Measurements from ENCODE around the gene UNC13B. TPM values are rescaled to one million over a fixed set of nuclear protein-coding genes. Genes with fewer than 3 reads are reported as not detected.
"Not testable (repeated sequence)": the region's sequence is repeated elsewhere in the genome, so short reads cannot be mapped to it uniquely, and the experiment has no call there.

UNC13B gene
- total RNA-seq, 1 experiment from 2014 or later = 49.5 TPM

DNA sequence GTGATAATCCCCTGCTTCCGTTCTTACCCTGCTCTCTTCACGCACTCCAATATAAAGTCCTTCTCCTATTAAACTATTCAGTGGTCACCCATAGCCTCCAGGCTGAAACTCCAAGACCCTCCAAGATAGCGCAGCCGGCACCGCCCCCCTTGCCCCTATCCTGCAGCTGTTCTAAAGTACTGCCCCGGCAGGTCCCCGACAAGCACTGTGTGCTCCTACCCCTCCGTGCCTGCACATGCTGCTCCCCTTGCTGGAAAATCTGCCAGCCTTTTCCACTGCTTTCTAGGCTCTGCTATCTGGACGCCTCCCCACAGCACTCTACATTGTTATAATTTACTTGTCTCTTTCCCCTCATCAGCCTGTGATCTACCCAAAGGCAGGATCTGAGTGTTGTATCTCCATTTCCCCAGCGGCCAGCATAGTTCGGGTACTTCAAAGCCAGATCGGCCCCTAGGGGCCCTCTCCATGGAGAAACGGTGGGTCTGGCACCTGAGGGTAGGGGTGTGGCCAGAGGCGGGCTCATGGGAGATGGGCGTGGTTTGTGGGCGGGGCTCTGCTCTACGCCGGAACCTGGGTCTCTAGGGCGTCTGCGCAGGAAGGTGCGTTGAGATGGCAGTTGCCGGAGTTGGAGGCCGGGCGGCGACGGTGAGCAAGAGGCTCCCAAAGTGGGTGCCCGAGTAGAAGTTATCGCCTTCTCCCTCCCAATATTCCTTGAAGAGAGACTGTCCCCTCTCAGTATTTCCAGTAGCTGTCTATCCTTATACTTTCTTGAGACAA is 244.6 kb downstream of the UNC13B start:
- Histone ChIP-seq H3K27me3 (ENCODE audit: control insufficient read depth, insufficient read depth, low read length) (no peaks in the 10 kb centered on the region), H3K4me3 (ENCODE audit: insufficient read depth, low read depth, low read length) (peak overlapping the region; percentile 44), H3K36me3 (replicated peaks; ENCODE audit: control insufficient read depth, insufficient read depth, low read length) (peaks cover under 1% of the 10 kb centered on the region)
- peak; percentile 94 for DNase-seq

DNA sequence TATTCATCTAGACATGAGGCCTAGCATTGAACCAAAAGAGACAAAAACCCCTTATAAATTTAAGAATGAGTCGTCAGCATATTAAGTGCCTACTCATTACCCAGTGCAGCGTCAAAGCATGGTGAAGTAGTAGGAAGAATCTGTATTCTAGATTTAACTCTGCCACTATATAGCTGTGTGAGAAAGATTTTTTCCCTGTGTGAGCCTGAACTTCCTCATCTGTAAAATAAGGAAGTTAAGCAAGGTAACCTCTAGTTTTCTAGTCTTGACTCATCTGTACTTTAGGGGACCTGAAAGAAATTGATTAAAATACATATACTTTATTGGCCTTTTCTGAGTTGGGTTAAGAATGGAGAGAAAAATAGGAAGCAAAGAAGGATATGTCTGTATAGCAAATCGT is 246.0 kb downstream of the UNC13B start:
- H3K36me3 ChIP-seq (replicated peaks; ENCODE audit: control insufficient read depth, insufficient read depth, low read length) = no peaks in the 10 kb centered on the region; the same call in 1 of the 2 replicates
- DNase-seq = no peak
- no peaks in the 10 kb centered on the region for H3K27me3 ChIP-seq (ENCODE audit: control insufficient read depth, insufficient read depth, low read length)
- H3K4me3 ChIP-seq (ENCODE audit: insufficient read depth, low read depth, low read length) = no peak overlapping the region

DNA sequence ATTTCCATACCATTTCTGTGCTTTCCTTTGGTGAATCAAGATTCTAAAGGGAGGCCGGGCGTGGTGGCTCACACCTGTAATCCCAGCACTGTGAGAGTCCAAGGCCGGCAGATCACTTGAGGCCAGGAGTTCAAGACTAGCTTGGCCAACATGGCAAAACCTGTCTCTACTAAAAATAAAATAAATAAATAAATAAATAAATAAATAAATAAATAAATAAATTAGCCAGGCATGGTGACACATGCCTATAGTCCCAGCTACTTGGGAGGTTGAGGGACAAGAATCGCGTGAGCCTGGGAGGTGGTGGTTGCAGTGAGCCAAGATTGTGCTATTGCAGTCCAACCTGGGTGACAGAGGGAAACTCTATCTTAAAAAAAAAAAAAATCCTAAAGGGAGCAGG is 247.6 kb downstream of the UNC13B start:
- H3K36me3 ChIP-seq (replicated peaks; ENCODE audit: control insufficient read depth, insufficient read depth, low read length); DNase-seq; H3K4me3 ChIP-seq (ENCODE audit: insufficient read depth, low read depth, low read length); H3K27me3 ChIP-seq (ENCODE audit: control insufficient read depth, insufficient read depth, low read length): not testable (repeated sequence)

DNA sequence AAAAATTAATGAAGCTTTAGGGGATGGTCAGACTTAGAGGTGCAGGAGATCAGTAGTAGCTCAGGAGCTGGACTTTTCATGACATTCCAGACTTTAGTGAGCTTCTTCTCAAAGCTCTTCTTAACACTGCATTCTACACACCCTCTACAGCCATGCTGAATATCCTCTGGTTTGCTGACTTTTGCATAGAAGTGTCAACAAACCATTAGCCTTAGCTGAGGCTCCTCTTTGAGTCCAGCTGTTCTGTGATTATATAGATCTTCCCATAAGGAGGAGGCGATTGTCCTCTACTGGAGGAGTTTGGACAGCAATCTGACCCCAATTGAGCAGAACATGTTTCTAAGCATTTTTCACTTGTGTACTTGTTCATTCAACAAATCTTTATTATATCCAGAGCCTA is 253.1 kb downstream of the UNC13B start:
- H3K36me3 ChIP-seq (replicated peaks; ENCODE audit: control insufficient read depth, insufficient read depth, low read length) = no peaks in the 10 kb centered on the region
- H3K4me3 ChIP-seq (ENCODE audit: insufficient read depth, low read depth, low read length) = no peak overlapping the region
- no peaks in the 10 kb centered on the region for H3K27me3 ChIP-seq (ENCODE audit: control insufficient read depth, insufficient read depth, low read length)
- no peak for DNase-seq

DNA sequence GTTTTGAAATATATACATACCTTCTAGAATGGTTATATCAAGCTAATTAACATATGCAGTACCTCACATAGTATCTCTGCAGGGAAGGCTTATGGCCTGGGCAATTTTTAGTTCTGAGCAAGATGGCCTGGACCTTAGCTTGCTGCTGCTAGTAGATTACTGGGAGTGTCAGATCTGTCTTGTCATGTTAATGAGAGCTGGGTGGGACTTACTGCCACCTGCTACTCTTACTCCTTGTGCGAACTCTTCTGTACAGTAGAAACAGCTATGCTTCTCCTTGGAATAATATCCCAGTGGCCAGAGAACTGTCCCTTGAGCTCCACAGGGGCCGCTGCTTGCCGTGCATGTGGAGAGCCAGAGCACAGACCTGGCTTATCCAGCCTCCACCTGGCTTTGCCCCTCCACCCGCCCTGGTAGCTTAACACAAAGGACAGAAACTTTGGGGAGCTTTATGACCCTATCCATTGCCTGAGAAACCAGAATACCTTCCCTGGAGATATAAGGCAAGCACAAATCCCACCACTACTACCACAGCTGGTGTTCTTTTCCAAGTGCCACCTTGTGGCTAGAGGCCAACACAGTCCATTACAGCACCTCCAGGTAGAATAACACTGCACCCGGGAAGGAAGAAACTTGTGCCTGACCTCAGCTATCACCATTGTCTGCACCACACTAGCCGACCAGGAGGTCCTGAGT is 253.7 kb downstream of the UNC13B start:
- no peaks in the 10 kb centered on the region for H3K36me3 ChIP-seq (replicated peaks; ENCODE audit: control insufficient read depth, insufficient read depth, low read length)
- no peaks in the 10 kb centered on the region for H3K27me3 ChIP-seq (ENCODE audit: control insufficient read depth, insufficient read depth, low read length)
- DNase-seq = peak; percentile 22
- H3K4me3 ChIP-seq (ENCODE audit: insufficient read depth, low read depth, low read length) = no peak overlapping the region

DNA sequence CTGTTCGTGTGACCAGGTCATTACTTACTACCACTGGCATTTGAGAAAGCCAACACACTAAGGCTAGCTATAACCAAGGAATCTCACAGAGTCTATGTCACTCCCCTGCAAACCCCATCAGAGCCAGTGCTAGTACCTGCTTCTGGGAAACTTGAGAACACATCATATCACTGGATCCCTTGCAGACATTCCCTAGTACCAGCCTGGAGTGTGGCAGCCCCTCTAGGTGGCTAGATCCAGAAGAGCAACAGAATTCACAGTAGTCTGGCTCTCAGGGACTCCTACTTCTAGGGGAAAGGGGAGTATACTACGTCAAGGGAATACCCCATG is 254.3 kb downstream of the UNC13B start:
- no peak for DNase-seq
- Histone ChIP-seq H3K4me3 (ENCODE audit: insufficient read depth, low read depth, low read length) (no peak overlapping the region), H3K36me3 (replicated peaks; ENCODE audit: control insufficient read depth, insufficient read depth, low read length) (no peaks in the 10 kb centered on the region), H3K27me3 (ENCODE audit: control insufficient read depth, insufficient read depth, low read length) (no peaks in the 10 kb centered on the region)

DNA sequence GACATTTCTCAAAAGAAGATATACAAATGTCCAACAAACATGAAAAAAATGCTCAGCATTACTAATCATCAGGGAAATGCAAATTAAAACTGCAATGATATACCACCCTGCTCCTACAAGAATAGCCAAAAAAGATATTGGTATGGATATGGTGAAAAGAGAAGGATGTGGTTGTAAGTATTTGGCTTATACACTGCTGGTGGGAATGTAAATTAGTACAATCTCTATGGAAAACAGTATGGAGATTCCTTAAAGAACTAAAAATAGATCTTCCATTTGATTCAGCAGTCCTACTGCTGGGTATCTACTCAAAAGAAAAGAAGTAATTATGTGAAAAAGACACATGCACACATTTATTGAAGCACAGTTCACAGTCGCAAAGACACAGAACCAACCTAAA is 260.5 kb downstream of the UNC13B start:
- H3K4me3 ChIP-seq (ENCODE audit: insufficient read depth, low read depth, low read length) = no peak overlapping the region
- no peak for DNase-seq
- no peaks in the 10 kb centered on the region for H3K27me3 ChIP-seq (ENCODE audit: control insufficient read depth, insufficient read depth, low read length)
- no peaks in the 10 kb centered on the region for H3K36me3 ChIP-seq (replicated peaks; ENCODE audit: control insufficient read depth, insufficient read depth, low read length)

DNA sequence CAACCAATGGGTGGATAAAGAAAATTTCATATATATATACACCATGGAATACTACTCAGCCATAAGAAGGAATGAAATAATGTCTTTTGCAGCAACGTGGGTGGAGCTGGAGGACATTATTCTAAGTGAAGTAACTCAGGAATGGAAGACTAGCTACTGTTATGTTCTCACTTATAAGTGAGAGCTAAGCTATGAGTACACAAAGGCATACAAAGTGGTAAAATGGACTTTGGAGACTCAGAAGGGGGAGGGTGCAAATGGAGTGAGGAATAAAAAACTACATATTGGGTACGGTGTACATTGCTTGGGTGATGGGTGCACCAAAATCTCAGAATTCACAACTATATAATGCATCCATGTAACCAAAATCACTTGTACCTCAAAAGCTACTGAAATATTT is 260.9 kb downstream of the UNC13B start:
- no peak overlapping the region for H3K4me3 ChIP-seq (ENCODE audit: insufficient read depth, low read depth, low read length)
- DNase-seq = no peak
- H3K36me3 ChIP-seq (replicated peaks; ENCODE audit: control insufficient read depth, insufficient read depth, low read length) = no peaks in the 10 kb centered on the region
- no peaks in the 10 kb centered on the region for H3K27me3 ChIP-seq (ENCODE audit: control insufficient read depth, insufficient read depth, low read length)

DNA sequence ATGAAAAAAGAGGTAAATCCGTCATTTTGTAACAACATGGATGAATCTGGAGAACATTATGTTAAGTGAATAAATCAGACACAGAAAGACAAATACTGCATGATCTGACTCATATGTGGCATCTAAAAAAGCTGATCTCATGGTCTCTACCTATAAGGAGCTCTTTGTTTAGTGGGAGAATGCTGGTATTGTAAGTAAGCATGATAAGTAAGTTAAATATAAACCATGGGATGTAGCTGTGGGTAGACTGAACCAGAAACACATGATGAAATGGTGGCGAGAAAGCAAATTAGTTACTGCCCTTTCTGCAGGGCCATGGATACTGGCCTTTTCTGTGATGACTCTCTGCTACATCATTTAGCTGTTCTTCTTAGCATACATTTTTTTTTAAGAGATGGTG is 261.7 kb downstream of the UNC13B start:
- no peak for DNase-seq
- H3K4me3 ChIP-seq (ENCODE audit: insufficient read depth, low read depth, low read length) = no peak overlapping the region
- no peaks in the 10 kb centered on the region for H3K27me3 ChIP-seq (ENCODE audit: control insufficient read depth, insufficient read depth, low read length)
- H3K36me3 ChIP-seq (replicated peaks; ENCODE audit: control insufficient read depth, insufficient read depth, low read length) = no peaks in the 10 kb centered on the region

DNA sequence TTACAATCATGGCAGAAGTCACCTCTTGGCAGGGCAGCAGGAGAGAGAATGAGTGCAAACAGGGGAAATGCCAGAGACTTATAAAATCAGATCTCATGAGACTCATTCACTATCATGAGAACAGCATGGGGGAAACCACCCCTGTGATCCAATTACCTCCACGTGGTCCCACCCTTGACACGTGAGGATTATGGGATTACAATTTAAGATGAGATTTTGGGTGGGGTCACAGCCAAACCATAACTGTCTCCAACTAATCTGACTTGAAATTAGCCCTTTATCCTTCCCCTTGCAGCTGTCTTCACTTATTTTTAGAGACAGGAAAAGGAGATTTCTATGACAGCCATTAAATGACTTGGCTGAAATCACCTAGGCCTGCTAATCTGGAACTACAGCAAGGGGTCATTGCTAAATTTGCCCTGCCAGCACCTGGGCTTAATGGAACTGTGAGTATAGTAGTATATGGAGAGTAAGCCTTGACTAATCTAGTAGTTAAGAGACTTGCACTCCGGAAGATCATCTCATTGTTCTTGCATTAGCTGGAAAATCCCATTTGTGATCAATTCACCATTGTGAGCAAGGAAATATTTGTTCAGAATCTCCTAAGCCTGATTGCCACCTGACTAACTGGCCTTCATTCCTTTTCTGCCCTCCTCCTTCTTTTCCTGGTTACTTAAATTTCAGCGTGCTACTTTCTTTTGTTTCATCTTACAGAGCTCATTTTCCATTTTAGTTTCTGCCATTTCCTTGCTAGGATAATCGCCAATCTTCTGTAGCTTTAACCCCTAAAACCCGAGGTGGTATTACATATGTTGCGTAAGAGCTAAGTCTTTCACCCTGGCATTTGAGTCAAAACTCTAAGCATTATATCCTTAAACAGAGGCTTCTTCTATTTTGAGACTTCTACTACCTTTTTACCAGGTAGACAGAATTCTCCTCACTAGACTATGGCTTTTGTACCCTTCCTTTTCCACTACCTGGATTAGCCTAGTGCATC is 262.8 kb downstream of the UNC13B start:
- Histone ChIP-seq H3K27me3 (ENCODE audit: control insufficient read depth, insufficient read depth, low read length) (no peaks in the 10 kb centered on the region), H3K4me3 (ENCODE audit: insufficient read depth, low read depth, low read length) (no peak overlapping the region), H3K36me3 (replicated peaks; ENCODE audit: control insufficient read depth, insufficient read depth, low read length) (no peaks in the 10 kb centered on the region)
- DNase-seq = no peak

DNA sequence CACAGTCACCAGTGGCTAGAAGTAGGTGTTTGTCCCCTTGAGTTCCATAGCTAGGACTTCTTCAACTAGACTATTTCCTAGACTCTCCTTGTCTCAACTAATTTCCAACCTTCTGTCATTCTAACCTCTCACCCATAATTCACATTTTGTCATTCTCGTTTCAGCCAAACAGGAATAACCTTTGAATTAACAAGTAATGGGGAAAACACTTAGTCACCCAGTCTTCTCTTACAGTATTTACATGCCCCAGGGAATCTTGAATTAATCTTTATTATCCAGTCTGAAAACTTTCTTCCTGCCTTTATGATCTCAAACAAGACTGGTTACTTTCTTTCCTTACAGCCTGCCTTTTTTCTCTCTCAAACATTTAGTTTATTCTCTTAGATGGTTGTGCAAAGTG is 264.8 kb downstream of the UNC13B start:
- Histone ChIP-seq H3K36me3 (replicated peaks; ENCODE audit: control insufficient read depth, insufficient read depth, low read length) (no peaks in the 10 kb centered on the region), H3K4me3 (ENCODE audit: insufficient read depth, low read depth, low read length) (no peak overlapping the region), H3K27me3 (ENCODE audit: control insufficient read depth, insufficient read depth, low read length) (no peaks in the 10 kb centered on the region)
- no peak for DNase-seq

DNA sequence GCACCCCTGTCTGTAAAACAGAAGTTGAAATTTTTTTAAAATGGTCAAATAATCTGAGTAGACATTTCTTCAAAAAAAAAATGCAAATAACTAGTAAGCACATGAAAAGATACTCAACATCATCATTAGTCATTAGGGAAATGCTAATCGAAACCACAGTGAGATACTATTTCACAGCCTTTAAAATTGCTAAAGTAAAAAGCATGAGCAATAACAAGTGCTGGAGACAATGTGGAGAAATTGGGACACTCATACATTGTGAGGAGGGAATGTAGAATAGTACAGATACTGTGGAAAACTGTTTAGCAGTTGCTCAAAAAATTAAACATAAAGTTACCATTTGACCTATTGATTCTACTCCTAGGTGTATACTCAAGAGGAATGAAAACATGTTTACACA is 269.7 kb downstream of the UNC13B start:
- Histone ChIP-seq H3K4me3 (ENCODE audit: insufficient read depth, low read depth, low read length) (no peak overlapping the region), H3K27me3 (ENCODE audit: control insufficient read depth, insufficient read depth, low read length) (no peaks in the 10 kb centered on the region), H3K36me3 (replicated peaks; ENCODE audit: control insufficient read depth, insufficient read depth, low read length) (no peaks in the 10 kb centered on the region)
- DNase-seq = no peak

DNA sequence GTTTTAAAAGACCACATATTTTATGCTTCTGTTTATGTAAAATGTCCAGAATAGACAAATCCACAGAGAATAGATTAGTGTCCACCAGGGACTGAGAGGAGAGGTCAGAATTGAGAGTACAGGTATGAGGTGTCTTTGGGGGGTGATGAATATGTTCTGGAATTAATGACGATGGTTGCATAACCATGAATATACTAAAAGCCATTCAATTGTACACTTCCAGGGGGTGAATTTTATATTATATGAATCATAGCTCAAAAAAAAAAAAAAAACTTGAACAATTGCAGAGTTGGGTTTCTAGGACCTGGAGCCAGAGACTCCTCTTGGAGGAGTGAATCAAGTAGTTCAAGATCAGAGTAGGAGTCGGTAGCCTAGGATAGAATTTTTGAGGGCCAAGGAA is 270.3 kb downstream of the UNC13B start:
- no peak overlapping the region for H3K4me3 ChIP-seq (ENCODE audit: insufficient read depth, low read depth, low read length)
- no peaks in the 10 kb centered on the region for H3K36me3 ChIP-seq (replicated peaks; ENCODE audit: control insufficient read depth, insufficient read depth, low read length)
- no peak for DNase-seq
- no peaks in the 10 kb centered on the region for H3K27me3 ChIP-seq (ENCODE audit: control insufficient read depth, insufficient read depth, low read length)

DNA sequence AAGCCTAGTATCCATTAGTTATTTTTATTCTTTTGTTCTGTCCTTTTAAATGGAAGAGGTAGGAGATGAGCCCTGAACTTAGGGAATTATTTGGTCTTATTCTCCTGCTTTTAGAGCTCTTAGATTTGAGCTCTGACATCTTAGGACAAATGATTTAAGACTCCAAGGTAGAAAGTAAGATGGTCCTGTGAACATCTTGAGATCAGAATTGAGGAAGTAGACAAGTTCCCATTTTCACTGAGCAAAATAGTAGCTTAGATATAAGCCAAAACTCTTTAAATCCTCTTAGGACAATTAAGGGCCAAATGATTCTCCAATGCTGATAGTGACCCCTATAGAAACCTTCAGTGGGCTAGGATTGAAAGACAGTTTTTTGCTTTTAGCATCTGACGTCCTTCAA is 275.1 kb downstream of the UNC13B start:
- no peaks in the 10 kb centered on the region for H3K36me3 ChIP-seq (replicated peaks; ENCODE audit: control insufficient read depth, insufficient read depth, low read length)
- H3K4me3 ChIP-seq (ENCODE audit: insufficient read depth, low read depth, low read length) = no peak overlapping the region
- no peaks in the 10 kb centered on the region for H3K27me3 ChIP-seq (ENCODE audit: control insufficient read depth, insufficient read depth, low read length)
- DNase-seq = no peak
